Activated CD4-positive, alpha-beta T cell treated with anti-CD3 and anti-CD28 coated beads, Interleukin-2, amount 50 U/mL, for 16 hours (primary cell): ENCODE data around the gene DBR1.
"Not testable (repeated sequence)": the region's sequence is repeated elsewhere in the genome, so short reads cannot be mapped to it uniquely, and the experiment has no call there.

Source experiments
- DNase-seq: peaks from one replicate; pipeline ENCODE4 v3.0.0-alpha.2; 2020

Gene DBR1

DNA sequence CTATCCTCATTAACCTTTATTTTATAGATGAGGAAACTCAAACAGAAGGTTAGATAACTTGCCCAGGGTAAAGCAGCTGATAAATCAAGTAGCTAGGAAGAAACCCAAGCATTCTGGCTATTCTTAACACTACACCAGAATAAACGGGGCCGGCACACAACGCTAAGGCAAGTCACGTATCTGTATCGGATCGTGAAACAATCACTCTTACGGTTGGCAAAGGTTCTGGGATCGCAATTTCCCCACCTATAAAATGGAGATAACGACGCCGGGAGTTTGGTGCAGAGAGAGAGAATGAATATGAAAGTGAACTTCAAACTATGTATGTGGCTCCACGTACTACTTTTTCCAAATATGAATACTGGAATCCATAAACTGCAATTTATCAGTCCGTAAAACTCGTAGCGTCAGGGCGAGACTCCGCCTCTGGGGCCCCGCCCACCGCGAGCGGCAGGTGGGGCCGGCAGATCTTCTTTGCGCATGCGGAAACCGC is 12.1 kb upstream of the DBR1 start:
- DNase-seq, result peak; percentile 92

DNA sequence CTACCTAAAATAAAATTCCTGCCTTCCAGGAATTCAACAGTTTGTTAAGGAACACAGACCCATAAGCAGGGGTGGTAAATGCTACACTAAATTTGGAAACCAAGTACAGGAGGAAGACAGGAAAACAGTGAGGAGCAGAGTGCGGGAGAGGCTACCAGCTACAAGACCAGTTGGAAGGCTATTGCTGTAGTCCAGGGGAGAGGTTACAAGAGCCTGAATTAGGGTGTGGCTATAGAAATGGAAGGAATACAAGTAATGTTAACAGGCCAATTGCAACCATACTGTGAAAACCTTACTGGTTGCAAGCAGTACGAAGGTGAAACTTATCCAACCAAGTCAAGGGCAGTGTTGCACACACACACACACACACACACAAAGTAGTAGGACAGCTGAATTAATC is 11.5 kb upstream of the DBR1 start:
- no peak for DNase-seq

DNA sequence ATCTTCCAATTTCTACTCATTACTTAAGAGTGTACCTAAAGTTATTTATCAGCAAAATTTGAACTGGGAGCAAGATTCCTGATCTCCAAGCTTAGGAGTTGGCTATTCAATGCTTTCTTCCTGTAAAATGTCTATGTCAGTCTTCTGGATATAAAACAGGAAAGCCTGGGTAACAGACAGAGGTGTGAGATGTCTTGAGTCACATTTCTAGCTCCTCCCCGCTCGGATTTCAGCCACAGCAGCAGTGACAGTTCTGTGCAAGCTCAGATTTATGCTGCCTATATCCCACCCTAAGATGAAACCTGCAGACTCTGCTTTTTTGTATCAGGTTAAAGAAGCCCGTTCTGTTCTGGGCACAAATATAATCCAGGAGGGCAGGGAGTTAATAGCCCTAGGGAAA is 10.3 kb upstream of the DBR1 start:
- DNase-seq, result no peak

DNA sequence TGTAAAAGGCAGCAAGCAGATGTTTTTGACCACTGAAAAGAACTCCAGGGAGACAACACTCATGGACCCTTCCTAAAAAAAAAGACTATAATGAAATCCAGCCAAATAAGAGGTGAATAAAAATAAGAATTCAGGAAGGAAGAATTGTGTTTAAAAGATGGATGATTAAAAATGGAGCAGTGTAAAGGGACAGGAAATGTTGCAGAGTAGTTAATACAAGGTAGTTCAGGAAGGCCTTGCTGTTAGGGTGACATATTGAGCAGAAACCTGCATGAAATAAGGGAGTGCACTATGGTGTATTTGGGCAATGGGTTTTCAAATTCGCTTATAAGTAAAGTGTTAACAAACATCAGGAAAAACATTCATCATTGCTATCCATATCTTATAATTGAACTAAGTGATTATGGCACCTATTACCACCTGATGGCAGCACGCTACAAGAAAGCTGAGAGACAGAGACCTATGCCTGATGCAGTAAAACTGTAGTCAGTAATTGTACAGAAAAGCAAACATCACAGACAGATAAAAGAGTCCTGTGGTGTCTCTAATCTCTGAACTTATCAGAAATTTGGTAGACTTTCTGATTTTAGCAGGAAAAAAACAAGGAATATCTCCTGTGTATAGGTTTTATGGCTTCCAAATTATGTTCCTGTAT is 5.8 kb upstream of the DBR1 start:
- peak; percentile 57 for DNase-seq

DNA sequence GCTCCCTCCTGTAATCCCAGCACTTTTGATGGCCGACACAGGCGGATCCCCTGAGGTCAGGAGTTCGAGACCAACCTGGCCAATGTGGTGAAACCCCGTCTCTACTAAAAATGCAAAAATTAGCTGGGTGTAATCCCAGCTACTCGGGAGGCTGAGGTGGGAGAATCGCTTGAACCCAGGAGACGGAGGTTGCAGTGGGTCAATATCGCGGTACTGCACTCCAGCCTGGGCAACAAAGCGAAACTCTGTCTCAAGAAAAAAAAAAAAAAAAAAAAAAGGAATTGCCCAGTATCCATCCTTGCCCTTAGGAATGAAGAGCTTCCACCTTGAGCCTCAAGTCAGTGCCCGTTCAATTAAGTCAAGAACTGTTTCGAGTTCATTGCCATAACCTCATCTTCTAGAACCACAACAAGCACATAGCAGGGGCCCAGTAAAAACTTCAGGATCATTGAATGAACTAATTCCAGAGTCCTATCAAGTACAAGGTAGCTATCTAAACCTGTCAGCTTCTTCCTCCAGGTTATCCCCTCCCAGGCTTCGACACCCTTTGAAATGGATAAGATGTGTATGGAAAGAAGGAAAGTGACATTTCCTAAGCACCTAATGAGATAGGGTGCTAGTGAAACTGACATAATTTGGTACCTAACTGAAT is 826 bp downstream of the DBR1 start:
- DNase-seq, result no peak

DNA sequence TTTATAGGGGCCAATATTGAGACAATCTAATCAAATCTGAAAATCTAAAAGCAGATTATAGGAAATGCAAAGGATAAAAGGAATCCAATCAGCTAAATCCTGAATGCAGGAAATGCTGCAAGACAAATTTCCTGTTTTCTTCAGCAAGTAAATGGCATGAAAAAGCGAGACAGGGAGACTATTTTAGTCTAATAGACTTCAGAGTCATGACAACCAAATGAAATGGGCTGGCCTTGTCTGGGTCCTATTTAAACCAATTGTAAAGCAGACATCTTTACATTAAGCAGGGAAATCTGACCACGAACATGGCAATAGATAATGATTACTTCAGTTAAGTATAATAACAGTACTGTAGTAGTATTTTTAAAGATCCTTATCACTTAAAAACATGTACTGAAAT is 2.1 kb downstream of the DBR1 start:
- DNase-seq, result no peak

DNA sequence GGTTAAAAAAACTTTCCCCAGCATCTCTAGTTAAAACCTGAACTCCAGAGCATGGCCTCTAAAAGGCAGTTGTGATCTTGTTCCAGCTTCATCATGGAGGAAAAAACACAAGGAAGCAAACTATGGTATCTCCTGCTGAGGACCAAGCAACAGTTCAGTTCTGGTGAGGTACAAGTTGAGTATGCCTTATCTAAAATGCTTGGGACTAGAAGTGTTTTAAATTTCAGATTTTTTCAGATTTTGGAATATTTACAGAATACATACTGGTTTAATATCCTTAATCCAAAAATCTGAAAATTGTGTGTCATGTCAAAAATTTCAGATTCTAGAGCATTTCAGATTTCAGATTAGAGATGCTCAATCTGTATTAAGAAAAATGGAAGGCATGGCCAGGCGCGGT is 9.7 kb downstream of the DBR1 start:
- no peak for DNase-seq

DNA sequence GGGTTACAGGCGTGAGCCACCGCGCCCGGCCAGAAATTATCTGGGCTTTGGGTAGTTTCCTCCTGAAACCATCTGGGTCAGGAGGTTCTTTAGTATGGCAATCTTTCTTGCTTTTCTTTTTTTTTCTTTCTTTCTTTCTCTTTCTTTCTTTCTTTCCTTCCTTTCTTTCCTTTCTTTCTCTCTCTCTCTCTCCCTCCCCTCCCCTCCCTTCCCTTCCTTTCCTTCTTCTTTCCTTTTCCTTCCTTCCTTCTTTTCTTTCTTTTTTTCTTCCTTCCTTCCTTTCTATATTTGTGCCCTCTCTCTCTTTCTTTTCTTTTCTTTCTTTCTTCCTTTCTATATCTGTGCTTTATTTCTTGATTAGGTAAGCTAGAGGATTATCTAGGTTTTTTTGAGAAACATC is 17.0 kb downstream of the DBR1 start:
- DNase-seq, result no peak

DNA sequence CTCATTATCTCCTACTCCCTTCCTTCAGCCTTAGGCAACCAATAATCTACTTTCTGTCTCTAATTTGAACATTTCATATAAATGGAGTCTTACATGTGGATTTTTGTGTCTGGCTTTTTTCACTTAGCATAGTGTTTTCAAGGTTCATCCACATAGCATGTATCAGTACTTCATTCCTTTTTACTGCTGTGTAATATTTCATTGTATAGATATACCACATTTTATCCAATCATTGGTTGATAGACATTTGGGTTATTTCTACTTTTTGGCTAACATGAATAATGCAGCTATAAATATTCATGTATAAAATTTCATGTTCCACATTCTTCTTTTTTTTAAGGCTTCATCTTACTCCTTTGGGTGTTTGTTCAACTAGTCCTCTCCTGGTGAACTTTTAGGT is 20.2 kb downstream of the DBR1 start:
- DNase-seq, result no peak

DNA sequence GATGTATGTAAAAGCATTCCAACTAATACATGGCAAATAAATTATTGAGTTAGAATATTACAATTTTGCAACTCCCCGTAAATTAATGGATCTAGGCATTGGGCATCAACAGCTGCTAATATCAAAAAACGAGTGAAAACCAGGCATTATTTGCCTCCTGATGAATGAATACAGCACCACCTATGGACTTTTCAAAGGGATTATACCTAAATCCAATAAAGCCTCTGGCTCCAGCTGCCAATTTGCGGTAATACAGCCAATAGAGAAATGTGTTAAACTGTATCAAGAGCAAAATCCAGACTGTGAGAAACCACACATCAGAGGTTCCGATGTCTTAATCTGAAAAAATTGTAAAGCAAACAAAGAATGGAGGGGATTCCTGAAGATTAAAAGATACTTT is 26.2 kb downstream of the DBR1 start:
- DNase-seq, result no peak

DNA sequence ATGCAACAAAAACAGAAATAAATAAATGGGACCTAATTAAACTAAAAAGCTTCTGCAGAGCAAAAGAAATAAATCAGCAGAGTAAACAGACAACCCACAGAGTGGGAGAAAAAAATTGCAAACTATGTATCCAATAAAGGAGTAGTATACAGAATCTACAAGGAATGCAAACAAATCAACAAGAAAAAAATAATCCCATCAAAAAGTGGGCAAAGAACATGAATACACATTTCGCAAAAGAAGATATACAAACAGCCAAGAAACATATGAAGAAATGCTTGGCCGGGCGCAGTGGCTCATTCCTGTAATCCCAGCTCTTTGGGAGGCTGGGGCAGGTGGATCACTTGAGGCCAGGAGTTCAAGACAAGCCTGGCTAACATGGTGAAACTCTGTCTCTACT is 32.5 kb downstream of the DBR1 start:
- DNase-seq, result not testable (repeated sequence)

DNA sequence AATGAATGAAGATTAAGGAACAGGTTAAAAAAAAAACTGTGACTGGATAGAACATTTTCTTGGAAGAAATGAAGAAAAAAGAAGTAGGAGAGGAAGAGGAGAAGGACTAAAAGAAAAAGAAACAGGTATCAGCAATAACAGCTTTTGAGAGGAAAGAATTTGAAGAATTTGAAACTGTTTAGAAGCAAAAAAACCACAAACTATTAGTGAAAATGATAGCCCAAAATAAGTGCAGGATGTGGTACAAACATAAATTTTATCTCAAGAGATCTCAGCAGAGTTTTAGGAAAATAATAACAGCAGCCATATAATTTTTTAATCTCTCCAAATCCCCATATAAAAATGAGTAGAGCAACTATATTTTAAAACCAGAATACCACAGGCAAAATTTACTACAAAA is 33.8 kb downstream of the DBR1 start:
- no peak for DNase-seq

DNA sequence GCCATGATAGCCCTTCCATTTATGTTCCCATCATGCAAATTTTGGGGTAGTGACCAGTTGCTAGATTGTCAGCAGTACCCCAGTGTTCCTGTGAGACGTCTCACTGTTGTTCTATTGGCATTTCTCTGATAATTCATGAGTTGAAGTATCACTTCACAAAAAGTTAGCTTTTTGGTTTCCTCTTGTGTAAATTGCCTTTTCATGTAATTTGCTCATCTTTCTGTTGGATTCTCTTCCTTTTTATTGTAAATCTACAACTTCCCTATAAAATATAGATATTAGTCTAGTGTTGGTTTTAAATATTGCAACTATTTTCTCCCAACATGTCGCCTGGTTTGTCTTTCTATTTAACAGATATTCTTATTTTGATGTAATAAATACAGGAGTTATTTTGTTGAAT is 35.0 kb downstream of the DBR1 start:
- DNase-seq, result no peak

DNA sequence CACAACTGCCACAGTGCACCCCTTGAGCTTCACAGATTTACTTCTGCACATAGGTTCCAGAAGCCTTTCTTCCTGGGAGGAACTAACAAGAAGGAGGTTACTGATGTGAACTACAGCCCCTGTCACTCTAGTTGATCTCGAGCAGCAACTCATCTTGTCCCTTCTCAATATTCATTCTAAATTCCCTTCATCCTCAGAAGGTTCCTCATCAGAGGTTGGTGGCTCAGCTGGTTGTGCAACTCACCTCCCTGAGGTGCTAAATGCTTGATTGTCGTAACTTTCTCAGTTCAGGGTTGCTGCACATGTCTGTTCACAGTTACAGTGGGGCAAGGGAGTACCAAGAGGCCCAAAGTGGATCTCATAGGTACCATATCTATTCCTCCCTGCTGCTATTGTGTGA is 36.9 kb downstream of the DBR1 start:
- DNase-seq, result no peak

DNA sequence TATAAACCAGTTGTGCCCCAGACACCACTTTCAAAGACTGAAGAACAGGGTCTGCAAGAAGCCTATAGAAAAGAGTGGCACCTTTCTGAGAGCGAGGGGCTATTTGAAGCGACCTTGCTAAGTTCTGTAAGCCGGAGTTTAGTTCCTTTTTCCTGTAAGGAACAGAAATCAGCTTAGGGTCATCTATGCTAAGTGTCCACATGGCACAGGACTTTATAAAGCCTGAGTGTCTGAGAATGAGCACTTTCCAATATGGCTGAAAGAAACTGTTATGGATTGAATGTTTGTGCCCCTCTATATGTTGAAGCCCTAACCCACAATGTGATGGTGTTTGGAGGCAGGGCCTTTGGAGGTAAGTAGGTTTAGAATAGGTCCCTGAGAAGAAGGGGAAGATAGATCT is 38.5 kb downstream of the DBR1 start:
- DNase-seq, result no peak

DNA sequence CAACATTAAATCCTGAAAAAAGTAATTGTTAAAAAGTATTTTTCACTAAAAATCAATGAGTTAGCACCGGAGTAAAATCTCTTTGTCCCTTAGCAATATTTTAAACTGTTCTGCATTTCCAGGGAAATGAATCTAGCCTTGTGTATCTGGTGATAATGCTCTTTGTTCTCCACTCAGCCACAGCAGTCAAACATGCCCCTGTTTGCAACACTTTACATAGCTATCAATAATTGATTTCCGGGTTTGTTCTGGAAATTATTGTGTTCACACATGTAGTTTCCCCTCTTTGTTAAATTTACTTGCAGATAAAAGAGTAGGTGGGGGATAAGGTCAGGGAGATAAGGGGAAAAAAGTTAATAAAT is 38.9 kb downstream of the DBR1 start:
- DNase-seq, result no peak

DNA sequence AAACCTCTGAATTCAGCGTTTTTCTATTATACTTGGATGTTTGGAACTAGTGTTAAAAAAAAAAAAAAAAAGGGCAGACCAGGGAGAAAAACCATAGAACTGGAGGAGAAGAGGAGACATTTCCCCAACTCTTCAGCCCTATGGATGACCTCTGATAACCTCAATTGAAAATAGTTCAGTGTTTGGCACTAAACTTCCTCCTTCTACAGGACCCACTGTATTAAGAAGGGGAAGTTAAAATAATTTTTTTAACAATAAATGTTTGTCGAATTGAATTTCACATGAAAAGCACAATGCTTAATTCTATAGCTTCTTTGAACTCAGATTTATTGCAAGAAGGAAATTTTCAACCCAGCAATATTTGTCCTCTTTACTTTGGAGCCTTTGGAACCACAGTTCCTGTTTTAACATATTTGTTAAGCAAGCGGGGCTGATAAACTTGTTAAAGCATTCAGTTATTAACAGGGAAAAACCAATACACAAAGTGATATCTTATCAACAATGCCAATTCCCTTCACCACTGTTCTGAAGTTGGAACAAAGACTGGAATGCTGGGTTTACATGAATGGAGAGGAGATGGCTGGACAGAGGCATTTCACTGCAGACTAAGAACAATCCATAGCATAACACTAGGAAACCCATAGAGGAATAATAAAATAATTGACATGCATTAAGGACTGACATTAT is 39.4 kb downstream of the DBR1 start:
- DNase-seq, result no peak

DNA sequence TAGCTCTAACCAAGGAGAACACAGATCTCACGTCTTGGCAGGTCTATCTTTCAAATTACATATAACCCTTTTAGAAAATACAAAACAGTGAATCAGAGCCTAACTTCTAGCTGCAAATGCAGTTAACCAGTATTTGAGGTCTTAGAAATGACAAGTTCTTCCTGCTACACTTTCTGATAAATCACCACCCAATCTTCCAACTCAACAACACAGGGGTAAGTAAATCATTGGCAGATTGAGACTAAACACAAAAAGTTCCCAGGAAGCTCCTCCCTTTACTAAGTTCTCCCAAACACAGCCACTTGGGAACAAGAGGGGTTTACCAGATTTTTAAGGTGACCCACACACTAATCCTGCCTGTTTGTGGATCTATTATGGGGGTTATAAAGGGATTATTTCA is 42.5 kb downstream of the DBR1 start, which contains the start of gene A4GNT:
A4GNT (minus strand) TSS at position 152 of the 400 bp plus-strand sequence. CDS start 1,134 bp downstream, outside the sequence.
- no peak for DNase-seq

DNA sequence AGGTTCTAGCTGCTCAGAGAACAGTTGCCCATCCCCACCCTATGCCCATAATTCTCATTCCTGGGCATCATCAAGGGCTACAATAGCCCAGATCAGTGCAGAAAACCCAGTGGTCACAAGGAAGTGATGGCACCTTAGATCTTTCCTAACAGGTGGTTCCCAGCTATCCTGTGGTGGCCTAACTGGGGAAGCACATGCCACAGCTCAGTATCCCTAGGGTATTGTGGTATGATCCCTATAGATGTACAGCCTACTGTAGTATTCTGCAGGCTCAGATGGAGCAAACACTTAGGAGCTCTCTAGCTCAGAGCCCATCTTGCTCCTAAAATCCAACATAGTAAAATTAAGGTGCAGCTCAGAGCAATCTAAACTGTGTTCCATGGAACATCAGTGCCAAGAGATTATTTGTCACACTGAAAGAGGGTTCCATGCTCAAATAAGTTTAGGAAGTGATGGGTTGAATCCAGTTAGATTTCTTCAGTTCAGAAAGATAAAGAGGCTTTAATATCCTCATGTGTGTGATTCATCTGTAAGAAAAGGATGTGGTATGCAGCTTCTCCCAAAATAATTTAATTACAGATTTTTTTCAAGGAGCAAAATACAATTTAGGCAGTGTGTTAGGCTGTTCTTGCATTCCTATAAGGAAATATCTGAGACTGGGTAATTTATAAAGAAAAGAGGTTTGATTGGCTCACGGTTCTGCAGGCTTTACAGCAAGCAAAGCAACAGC is 46.9 kb downstream of the DBR1 start:
- no peak for DNase-seq

DNA sequence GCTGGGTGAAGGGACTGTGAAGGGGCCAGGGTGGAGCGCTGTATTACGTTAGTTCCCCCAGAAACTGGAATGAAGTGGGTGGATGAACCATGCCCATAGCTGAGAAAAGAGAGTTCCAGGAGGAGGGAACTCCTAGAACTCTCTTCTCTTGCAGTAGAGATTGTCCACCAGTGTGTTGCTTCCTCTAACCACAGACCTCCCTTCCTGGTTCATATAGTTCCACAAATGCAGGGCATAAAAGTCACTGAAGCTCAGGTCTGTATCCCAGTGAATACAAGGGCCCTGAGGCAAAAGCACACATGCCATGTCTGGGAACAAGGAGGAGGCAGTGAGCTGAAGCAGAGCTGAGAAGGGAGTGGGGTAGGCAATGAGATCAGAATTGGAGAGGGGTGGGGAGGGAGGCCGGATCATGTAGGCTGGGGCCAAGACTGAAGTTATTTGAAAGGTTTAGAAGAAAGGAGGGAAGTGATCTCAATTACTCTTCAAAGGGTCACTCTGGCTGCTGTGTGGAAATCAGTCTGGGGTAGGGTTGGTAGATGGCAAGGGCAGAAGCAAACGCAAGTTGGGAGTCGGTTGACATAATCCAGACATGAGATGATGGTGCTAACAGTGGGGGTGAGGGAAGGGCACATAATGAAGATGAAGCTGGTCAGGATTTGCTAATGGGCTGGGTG is 49.0 kb downstream of the DBR1 start:
- DNase-seq, result no peak

DNA sequence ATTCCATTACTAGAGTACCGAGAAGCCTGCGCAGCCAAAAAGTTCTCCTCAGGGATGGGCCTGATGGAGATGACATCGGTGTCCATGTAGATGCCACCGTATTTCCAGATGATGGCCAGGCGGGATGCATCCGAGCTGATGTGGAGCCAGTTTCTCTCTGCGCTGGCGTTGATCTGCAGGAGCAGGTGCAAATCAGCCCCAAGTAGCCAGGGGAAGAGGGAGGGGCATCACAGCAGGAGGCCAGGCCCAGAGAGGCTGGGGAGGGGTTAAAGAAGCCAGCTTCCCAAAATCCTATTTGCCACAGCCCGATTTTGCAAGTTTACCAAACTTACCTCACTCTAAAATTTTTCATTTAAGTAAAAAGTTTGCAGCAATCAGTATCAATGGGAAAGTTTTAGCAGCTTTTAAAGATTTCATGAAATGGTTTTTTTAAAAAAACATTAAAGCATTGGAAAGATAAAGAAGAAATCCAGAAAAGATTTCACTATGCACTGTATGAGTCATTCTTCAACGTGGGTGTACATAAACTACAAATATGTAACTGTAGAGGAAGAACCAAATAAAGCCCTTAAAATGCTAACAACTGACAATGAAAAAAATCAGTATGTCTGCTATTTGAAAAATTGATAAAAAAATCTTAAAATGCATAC is 49.9 kb downstream of the DBR1 start:
- no peak for DNase-seq

DNA sequence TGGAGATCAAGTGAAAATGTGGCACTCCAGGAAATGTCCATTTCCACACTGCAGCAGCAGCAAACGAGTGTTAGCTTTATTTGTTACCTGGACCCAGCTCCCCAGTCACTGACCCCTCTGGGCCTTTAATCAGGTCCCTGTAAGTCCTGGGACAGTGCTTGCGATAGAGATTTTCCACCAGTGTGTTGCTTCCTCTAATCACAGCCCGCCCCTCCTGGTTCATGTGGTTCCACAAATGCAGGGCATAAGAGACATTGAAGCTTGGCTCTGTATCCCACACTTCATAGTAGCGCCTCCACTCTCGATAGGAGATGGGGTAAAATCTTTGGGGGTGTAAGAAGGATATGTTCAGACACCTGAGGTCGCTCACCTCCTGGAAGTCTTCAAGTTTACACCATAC is 50.5 kb downstream of the DBR1 start:
- DNase-seq, result no peak

DNA sequence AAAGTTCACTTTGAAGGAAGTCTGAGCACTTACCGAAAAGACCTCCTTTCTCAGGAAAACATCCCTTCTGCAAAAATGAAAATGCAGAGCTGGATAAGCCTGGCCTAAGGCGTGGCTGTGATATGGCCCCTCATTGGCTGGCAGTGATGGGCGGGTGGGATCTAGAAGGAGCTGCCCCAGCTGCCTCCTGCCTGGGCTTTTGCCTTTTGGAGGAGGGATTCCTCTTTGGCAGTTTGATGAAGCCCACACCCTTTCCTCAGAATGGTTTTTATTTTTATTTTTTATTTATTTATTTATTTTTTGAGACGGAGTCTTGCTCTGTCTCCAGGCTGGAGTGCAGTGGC is 55.3 kb downstream of the DBR1 start:
- no peak for DNase-seq
